ENCODE measurements around the gene INTS12.

Gene INTS12

GRCh38 chr4:105683038-105683437 is 25.5 kb downstream of the INTS12 start:
- no peak for DNase-seq (ENCODE audit: low read depth in 2 of 2)

GRCh38 chr4:105679186-105679585 is 29.3 kb downstream of the INTS12 start:
- DNase-seq (ENCODE audit: low read depth in 2 of 2): no peak

GRCh38 chr4:105677709-105678108 is 30.8 kb downstream of the INTS12 start:
- DNase-seq (ENCODE audit: low read depth in 2 of 2): no peak

GRCh38 chr4:105674011-105674410 is 34.5 kb downstream of the INTS12 start:
- no peak for DNase-seq (ENCODE audit: low read depth in 2 of 2)

GRCh38 chr4:105671301-105671700 is 37.2 kb downstream of the INTS12 start:
- no peak for DNase-seq (ENCODE audit: low read depth in 2 of 2)

- DNase-seq (ENCODE audit: low read depth in 2 of 2): no peak
Measured at GRCh38 chr4:105670684-105671083, 37.8 kb downstream of the INTS12 start.

GRCh38 chr4:105666693-105667092 is 41.8 kb downstream of the INTS12 start:
- DNase-seq (ENCODE audit: low read depth in 2 of 2): no peak

GRCh38 chr4:105662935-105663675 is 45.4 kb downstream of the INTS12 start:
- no peak for DNase-seq (ENCODE audit: low read depth in 2 of 2)

GRCh38 chr4:105661028-105661427 is 47.5 kb downstream of the INTS12 start:
- no peak for DNase-seq (ENCODE audit: low read depth in 2 of 2)

GRCh38 chr4:105659190-105659589 is 49.3 kb downstream of the INTS12 start:
- DNase-seq (ENCODE audit: low read depth in 2 of 2): no peak

- DNase-seq (ENCODE audit: low read depth in 2 of 2): no peak
Measured at GRCh38 chr4:105657117-105657765, 51.2 kb downstream of the INTS12 start.

- no peak for DNase-seq (ENCODE audit: low read depth in 2 of 2)
Measured at GRCh38 chr4:105652286-105652888, 56.1 kb downstream of the INTS12 start.

- no peak for DNase-seq (ENCODE audit: low read depth in 2 of 2)
Measured at GRCh38 chr4:105651884-105652283, 56.6 kb downstream of the INTS12 start.

- DNase-seq (ENCODE audit: low read depth in 2 of 2): no peak
Measured at GRCh38 chr4:105650190-105650589, 58.3 kb downstream of the INTS12 start.

GRCh38 chr4:105645440-105645839 is 63.0 kb downstream of the INTS12 start:
- no peak for DNase-seq (ENCODE audit: low read depth in 2 of 2)

GRCh38 chr4:105644257-105644656 is 64.2 kb downstream of the INTS12 start:
- no peak for DNase-seq (ENCODE audit: low read depth in 2 of 2)

GRCh38 chr4:105641845-105642244 is 66.6 kb downstream of the INTS12 start:
- no peak for DNase-seq (ENCODE audit: low read depth in 2 of 2)

- DNase-seq (ENCODE audit: low read depth in 2 of 2): no peak
Measured at GRCh38 chr4:105637408-105638176, 70.9 kb downstream of the INTS12 start.

- DNase-seq (ENCODE audit: low read depth in 2 of 2): no peak
Measured at GRCh38 chr4:105634402-105635080, 73.9 kb downstream of the INTS12 start.

- no peak for DNase-seq (ENCODE audit: low read depth in 2 of 2)
Measured at GRCh38 chr4:105633241-105633640, 75.2 kb downstream of the INTS12 start.

Measured in stimulated activated CD4-positive, alpha-beta T cell treated with anti-CD3 and anti-CD28 coated beads, Interleukin-1b, Interleukin-23, amount 100 ng/mL, for 4 hours (primary cell).